K562 (cell line): ENCODE data around the gene TLX2. TPM values are rescaled to one million over a fixed set of nuclear protein-coding genes. Genes with fewer than 3 reads are reported as not detected.

Experiments
- BDP1 ChIP-seq: IDR thresholded peaks from 3 replicates; pipeline ENCODE4 v1.6.1; 2011; ENCODE audit not compliant: insufficient read length, insufficient read depth
- BMI1 ChIP-seq: fragments of 150-350 bp; IDR thresholded peaks from 2 replicates; pipeline ENCODE4 v1.6.1; 2014; ENCODE audit warnings: low read length
- KDM5B ChIP-seq: fragments of 200-600 bp; sonication (generic); IDR thresholded peaks from 2 replicates; pipeline ENCODE4 v1.6.1; 2012; ENCODE audit warnings: low read depth, mild to moderate bottlenecking, moderate library complexity, low read length, control low read depth, inconsistent platforms; ENCODE audit not compliant: insufficient replicate concordance
- MAFK ChIP-seq: IDR thresholded peaks from 2 replicates; pipeline ENCODE4 v1.6.1; 2011; ENCODE audit warnings: low read length, improper control_type of control experiment
- RAD51 ChIP-seq: fragments of 450-650 bp; IDR thresholded peaks from 2 replicates; pipeline ENCODE4 v1.7.1; 2016; ENCODE audit warnings: low read depth, mild to moderate bottlenecking, borderline replicate concordance
- TOE1 ChIP-seq, 2 experiments: fragments of 450-650 bp in 1 of 2; sonication (generic) in 1 of 2; formaldehyde crosslinking in 1 of 2; IDR thresholded peaks; 2 replicates each; pipeline versions ENCODE4 v1.7.1 to v1.8.0; 2016 to 2022; ENCODE audit warnings: borderline replicate concordance in 2 of 2, mild to moderate bottlenecking in 2 of 2, antibody characterized with exemption in 1 of 2, inconsistent platforms in 1 of 2, low read depth in 1 of 2, missing genetic modification reagents in 1 of 2, moderate library complexity in 1 of 2
- ZNF584 ChIP-seq: fragments of 200-800 bp; sonication (Bioruptor generic); IDR thresholded peaks from 2 replicates; pipeline ENCODE4 v1.6.1; 2016; ENCODE audit warnings: low read depth, mild to moderate bottlenecking, missing genetic modification characterization, missing compliant biosample characterization
- ZNF589 ChIP-seq: fragments of 200-800 bp; sonication (Bioruptor generic); IDR thresholded peaks from 2 replicates; pipeline ENCODE4 v1.6.1; 2016; ENCODE audit warnings: low read depth, missing genetic modification characterization, missing compliant biosample characterization
- ZNF76 ChIP-seq: fragments of 250-450 bp; sonication (Bioruptor Pico); IDR thresholded peaks from 2 replicates; pipeline ENCODE4 v1.4.0; 2020; ENCODE audit warnings: mild to moderate bottlenecking, moderate library complexity, borderline replicate concordance
- ZNF766 ChIP-seq: fragments of 200-800 bp; sonication (Bioruptor generic); conservative IDR thresholded peaks from 2 replicates; pipeline ENCODE4 v1.6.1; 2016; ENCODE audit warnings: missing genetic modification characterization, missing compliant biosample characterization
- ZNF778 ChIP-seq: fragments of 450-650 bp; formaldehyde crosslinking; IDR thresholded peaks from 2 replicates; pipeline ENCODE4 v1.4.0; 2020; ENCODE audit warnings: mild to moderate bottlenecking, moderate library complexity
- polyA plus RNA-seq, 8 experiments: library from polyadenylated mRNA; depleted of rRNA in 4 of 8; stranded (reverse) in 5 of 8; unstranded in 3 of 8; fragments of >200 nt; fragmentation: Nextera tagmentation in 2 of 8; fragmentation: Illumina TruSeq in 1 of 8; extraction: Ambion mirVana in 2 of 8; extraction: Trizol in 1 of 8; gene quantifications; 2 replicates each; pipeline versions ENCODE4 v1.2.1 to v1.2.3, GENCODE V29; 2011 to 2014; ENCODE audit warnings: inconsistent platforms in 1 of 8, missing spikeins in 1 of 8
- total RNA-seq, 7 experiments: library from RNA; depleted of rRNA in 6 of 7; stranded (reverse); fragments of >200 nt in 6 of 7; fragmentation: Illumina TruSeq in 2 of 7; extraction: Trizol in 2 of 7; gene quantifications; 2 replicates each; pipeline versions ENCODE4 v1.2.1 to v1.2.3, GENCODE V29; 2011 to 2021; ENCODE audit warnings: low replicate concordance in 1 of 7
- TF ChIP-seq, protein P1 (sequence below): fragments of 250-450 bp; sonication (Bioruptor Pico); IDR thresholded peaks from 2 replicates; pipeline ENCODE4 v1.4.0; 2020; ENCODE audit warnings: mild to moderate bottlenecking, moderate library complexity, borderline replicate concordance
- TF ChIP-seq, protein P2 (sequence below): fragments of 250-450 bp; sonication (Bioruptor Pico); IDR thresholded peaks from 2 replicates; pipeline ENCODE4 v1.5.0; 2022; ENCODE audit warnings: mild to moderate bottlenecking
- TF ChIP-seq, protein P3 (sequence below): sonication (generic); formaldehyde crosslinking; IDR thresholded peaks from 2 replicates; pipeline ENCODE4 v1.8.0; 2023; ENCODE audit warnings: missing genetic modification reagents, mild to moderate bottlenecking, borderline replicate concordance

The TLX2 gene
- total and polyA plus RNA-seq, 9 of the 15 experiments (the other 6 are each of a cell fraction or from before 2014, with no cell fraction given): not detected

DNA sequence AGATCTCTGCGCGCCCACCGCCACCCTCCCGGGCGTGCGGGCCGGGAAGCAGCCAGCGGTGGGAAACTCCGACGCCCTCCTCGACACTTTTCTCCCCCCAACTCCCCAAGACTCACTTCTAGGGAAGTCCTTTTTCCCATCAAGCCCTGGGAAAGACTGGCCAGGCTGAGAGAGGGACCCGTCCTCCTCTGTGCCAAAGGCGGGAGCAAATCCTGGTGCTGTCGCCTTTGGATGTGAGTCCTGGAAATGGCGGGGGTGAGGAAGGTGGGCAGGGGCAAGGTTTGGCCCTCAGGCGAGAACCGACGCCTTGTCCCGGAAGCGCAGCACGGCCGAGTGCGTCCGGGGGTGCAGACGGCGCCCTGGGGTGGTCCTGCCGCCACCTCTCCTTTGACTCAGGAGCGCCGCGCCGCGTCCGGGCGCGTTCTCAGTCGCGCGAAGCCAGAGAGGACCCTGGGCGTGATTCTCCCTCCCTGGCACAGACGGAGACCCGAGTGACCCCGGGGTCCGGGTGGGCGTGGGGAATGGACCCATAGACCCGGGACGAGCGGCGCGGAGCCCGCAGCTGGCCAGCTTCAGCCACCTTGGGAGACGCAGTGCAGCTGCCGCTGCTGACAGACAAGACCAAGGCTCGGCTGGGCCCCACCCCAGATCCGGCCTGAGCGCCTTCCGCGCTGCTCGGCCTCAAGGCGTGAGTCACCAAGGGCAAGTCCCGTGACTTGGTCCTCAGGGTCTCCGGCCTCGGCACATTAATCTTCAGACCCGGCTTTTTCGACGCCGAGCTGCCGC lies 11.3 kb upstream of the TLX2 start (continued):
- TF ChIP-seq, protein P1, sequence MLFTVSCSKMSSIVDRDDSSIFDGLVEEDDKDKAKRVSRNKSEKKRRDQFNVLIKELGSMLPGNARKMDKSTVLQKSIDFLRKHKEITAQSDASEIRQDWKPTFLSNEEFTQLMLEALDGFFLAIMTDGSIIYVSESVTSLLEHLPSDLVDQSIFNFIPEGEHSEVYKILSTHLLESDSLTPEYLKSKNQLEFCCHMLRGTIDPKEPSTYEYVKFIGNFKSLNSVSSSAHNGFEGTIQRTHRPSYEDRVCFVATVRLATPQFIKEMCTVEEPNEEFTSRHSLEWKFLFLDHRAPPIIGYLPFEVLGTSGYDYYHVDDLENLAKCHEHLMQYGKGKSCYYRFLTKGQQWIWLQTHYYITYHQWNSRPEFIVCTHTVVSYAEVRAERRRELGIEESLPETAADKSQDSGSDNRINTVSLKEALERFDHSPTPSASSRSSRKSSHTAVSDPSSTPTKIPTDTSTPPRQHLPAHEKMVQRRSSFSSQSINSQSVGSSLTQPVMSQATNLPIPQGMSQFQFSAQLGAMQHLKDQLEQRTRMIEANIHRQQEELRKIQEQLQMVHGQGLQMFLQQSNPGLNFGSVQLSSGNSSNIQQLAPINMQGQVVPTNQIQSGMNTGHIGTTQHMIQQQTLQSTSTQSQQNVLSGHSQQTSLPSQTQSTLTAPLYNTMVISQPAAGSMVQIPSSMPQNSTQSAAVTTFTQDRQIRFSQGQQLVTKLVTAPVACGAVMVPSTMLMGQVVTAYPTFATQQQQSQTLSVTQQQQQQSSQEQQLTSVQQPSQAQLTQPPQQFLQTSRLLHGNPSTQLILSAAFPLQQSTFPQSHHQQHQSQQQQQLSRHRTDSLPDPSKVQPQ (CRISPR knock-in tag): no peak
- TF ChIP-seq ZNF766 (CRISPR knock-in tag) (no peak; the same call in 1 of the 2 replicates), BMI1 (no peak), MAFK (no peak), ZNF589 (CRISPR knock-in tag) (no peak), ZNF584 (no peak), BDP1 (no peak), KDM5B (peak; percentile 49), ZNF76 (no peak), TOE1 (IDR thresholded peaks at IDR 0.05; ENCODE audit: borderline replicate concordance) (peak; percentile 93), TOE1 (CRISPR knock-in tag; IDR thresholded peaks at IDR 0.05; ENCODE audit: borderline replicate concordance, low read depth) (no peak), ZNF778 (CRISPR knock-in tag) (no peak), RAD51 (peak; percentile 71)
- TF ChIP-seq, protein P2, sequence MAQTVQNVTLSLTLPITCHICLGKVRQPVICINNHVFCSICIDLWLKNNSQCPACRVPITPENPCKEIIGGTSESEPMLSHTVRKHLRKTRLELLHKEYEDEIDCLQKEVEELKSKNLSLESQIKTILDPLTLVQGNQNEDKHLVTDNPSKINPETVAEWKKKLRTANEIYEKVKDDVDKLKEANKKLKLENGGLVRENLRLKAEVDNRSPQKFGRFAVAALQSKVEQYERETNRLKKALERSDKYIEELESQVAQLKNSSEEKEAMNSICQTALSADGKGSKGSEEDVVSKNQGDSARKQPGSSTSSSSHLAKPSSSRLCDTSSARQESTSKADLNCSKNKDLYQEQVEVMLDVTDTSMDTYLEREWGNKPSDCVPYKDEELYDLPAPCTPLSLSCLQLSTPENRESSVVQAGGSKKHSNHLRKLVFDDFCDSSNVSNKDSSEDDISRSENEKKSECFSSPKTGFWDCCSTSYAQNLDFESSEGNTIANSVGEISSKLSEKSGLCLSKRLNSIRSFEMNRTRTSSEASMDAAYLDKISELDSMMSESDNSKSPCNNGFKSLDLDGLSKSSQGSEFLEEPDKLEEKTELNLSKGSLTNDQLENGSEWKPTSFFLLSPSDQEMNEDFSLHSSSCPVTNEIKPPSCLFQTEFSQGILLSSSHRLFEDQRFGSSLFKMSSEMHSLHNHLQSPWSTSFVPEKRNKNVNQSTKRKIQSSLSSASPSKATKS (CRISPR knock-in tag): 0 out of 2 replicates have a peak, but pooled peaks have one; percentile 7
- TF ChIP-seq, protein P3, sequence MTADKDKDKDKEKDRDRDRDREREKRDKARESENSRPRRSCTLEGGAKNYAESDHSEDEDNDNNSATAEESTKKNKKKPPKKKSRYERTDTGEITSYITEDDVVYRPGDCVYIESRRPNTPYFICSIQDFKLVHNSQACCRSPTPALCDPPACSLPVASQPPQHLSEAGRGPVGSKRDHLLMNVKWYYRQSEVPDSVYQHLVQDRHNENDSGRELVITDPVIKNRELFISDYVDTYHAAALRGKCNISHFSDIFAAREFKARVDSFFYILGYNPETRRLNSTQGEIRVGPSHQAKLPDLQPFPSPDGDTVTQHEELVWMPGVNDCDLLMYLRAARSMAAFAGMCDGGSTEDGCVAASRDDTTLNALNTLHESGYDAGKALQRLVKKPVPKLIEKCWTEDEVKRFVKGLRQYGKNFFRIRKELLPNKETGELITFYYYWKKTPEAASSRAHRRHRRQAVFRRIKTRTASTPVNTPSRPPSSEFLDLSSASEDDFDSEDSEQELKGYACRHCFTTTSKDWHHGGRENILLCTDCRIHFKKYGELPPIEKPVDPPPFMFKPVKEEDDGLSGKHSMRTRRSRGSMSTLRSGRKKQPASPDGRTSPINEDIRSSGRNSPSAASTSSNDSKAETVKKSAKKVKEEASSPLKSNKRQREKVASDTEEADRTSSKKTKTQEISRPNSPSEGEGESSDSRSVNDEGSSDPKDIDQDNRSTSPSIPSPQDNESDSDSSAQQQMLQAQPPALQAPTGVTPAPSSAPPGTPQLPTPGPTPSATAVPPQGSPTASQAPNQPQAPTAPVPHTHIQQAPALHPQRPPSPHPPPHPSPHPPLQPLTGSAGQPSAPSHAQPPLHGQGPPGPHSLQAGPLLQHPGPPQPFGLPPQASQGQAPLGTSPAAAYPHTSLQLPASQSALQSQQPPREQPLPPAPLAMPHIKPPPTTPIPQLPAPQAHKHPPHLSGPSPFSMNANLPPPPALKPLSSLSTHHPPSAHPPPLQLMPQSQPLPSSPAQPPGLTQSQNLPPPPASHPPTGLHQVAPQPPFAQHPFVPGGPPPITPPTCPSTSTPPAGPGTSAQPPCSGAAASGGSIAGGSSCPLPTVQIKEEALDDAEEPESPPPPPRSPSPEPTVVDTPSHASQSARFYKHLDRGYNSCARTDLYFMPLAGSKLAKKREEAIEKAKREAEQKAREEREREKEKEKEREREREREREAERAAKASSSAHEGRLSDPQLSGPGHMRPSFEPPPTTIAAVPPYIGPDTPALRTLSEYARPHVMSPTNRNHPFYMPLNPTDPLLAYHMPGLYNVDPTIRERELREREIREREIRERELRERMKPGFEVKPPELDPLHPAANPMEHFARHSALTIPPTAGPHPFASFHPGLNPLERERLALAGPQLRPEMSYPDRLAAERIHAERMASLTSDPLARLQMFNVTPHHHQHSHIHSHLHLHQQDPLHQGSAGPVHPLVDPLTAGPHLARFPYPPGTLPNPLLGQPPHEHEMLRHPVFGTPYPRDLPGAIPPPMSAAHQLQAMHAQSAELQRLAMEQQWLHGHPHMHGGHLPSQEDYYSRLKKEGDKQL (CRISPR knock-in tag): no peak
